Liver (tissue), 9 donors: ENCODE data around the gene HPDL. TPM values are rescaled to one million over a fixed set of nuclear protein-coding genes. Genes with fewer than 3 reads are reported as not detected.

Experiments used
- DNase-seq: peaks from one replicate; pipeline ENCODE4 v3.0.0-alpha.2; 2017; ENCODE audit warnings: low spot score
- H3K27ac ChIP-seq, 2 donors: one replicate each; pipeline ENCODE4 v1.7.0; 2013; ENCODE audit warnings: inconsistent platforms in 2 of 2, low read length in 2 of 2, control low read depth in 1 of 2, low read depth in 1 of 2, mild to moderate bottlenecking in 1 of 2
- H3K27me3 ChIP-seq, 4 donors: one replicate each; pipeline versions ENCODE4 v1.6.1 to v1.7.0; 2013; ENCODE audit warnings: low read length in 3 of 4, inconsistent platforms in 1 of 4, mild to moderate bottlenecking in 1 of 4, moderate library complexity in 1 of 4; ENCODE audit not compliant: control insufficient read depth in 4 of 4, insufficient read depth in 4 of 4
- H3K36me3 ChIP-seq, 4 donors: one replicate each; pipeline versions ENCODE4 v1.6.1 to v1.7.0; 2013; ENCODE audit warnings: low read length in 3 of 4, mild to moderate bottlenecking in 3 of 4, low read depth in 1 of 4, moderate library complexity in 1 of 4; ENCODE audit not compliant: control insufficient read depth in 4 of 4, insufficient read depth in 3 of 4
- H3K4me1 ChIP-seq, 4 donors: one replicate each; pipeline versions ENCODE4 v1.6.1 to v1.7.0; 2013; ENCODE audit warnings: low read length in 3 of 4, mild to moderate bottlenecking in 3 of 4, moderate library complexity in 1 of 4; ENCODE audit not compliant: control insufficient read depth in 4 of 4, insufficient read depth in 4 of 4
- H3K4me3 ChIP-seq, 3 donors: one replicate each; pipeline versions ENCODE4 v1.6.1 to v1.7.0; 2013; ENCODE audit warnings: low read length in 3 of 3, control low read depth in 1 of 3, low read depth in 1 of 3, mild to moderate bottlenecking in 1 of 3
- H3K9ac ChIP-seq, 2 donors: one replicate each; pipeline ENCODE4 v1.7.0; 2013; ENCODE audit warnings: low read length in 2 of 2, mild to moderate bottlenecking in 2 of 2, moderate library complexity in 2 of 2, control low read depth in 1 of 2, low read depth in 1 of 2
- H3K9me3 ChIP-seq, 4 donors: one replicate each; pipeline versions ENCODE4 v1.6.1 to v1.7.0; 2013; ENCODE audit warnings: low read length in 3 of 4; ENCODE audit not compliant: control insufficient read depth in 4 of 4
- EGR1 ChIP-seq, 2 donors: IDR thresholded peaks; 2 replicates each; pipeline ENCODE4 v1.6.1; 2016 to 2018; ENCODE audit warnings: antibody characterized with exemption in 2 of 2, low read depth in 2 of 2
- FOXA1 ChIP-seq: IDR thresholded peaks from 2 replicates; pipeline ENCODE4 v1.6.1; 2016; ENCODE audit warnings: antibody characterized with exemption
- FOXA2 ChIP-seq: IDR thresholded peaks from 2 replicates; pipeline ENCODE4 v1.6.1; 2016; ENCODE audit warnings: antibody characterized with exemption
- GABPA ChIP-seq, 2 donors: IDR thresholded peaks in 1 of 2; conservative IDR thresholded peaks in 1 of 2; 2 replicates each; pipeline ENCODE4 v1.6.1; 2016; ENCODE audit warnings: antibody characterized with exemption in 2 of 2, mild to moderate bottlenecking in 1 of 2, moderate library complexity in 1 of 2
- HNF4A ChIP-seq, 2 donors: conservative IDR thresholded peaks; 2 replicates each; pipeline ENCODE4 v1.6.1; 2016; ENCODE audit warnings: antibody characterized with exemption in 2 of 2, mild to moderate bottlenecking in 2 of 2
- JUND ChIP-seq, 2 donors: IDR thresholded peaks; 2 replicates each; pipeline ENCODE4 v1.6.1; 2016; ENCODE audit warnings: antibody characterized with exemption in 2 of 2
- NR2F2 ChIP-seq: IDR thresholded peaks from 2 replicates; pipeline ENCODE4 v1.6.1; 2016; ENCODE audit warnings: antibody characterized with exemption
- RAD21 ChIP-seq, 2 donors: IDR thresholded peaks; 2 replicates each; pipeline ENCODE4 v1.6.1; 2016; ENCODE audit warnings: antibody characterized with exemption in 2 of 2, mild to moderate bottlenecking in 2 of 2
- WGBS: extraction: QIAGEN DNeasy Blood & Tissue Kit; methylation state at CpG from one replicate; pipeline ENCODE4 v1.1.7; 2013; 5-methylcytosine and 5-hydroxymethylcytosine counted together
- polyA plus RNA-seq, 2 donors: library from polyadenylated mRNA; stranded (reverse) in 1 of 2; unstranded in 1 of 2; fragments of 200-250 nt in 1 of 2; fragments of >200 nt in 1 of 2; fragmentation: Nextera tagmentation in 1 of 2; extraction: Ambion mirVana in 1 of 2; gene quantifications; one replicate each; pipeline versions ENCODE4 v1.2.1 to v1.2.3, GENCODE V29; 2013 to 2015
- total RNA-seq, 2 donors: library from RNA; depleted of rRNA; stranded (reverse); fragments of >200 nt; gene quantifications; one replicate each; pipeline ENCODE4 v1.2.3, GENCODE V29; 2014
- TF ChIP-seq, protein P1 (sequence below): fragments of 150-350 bp; IDR thresholded peaks from 2 replicates; pipeline ENCODE4 v1.5.1; 2017; ENCODE audit warnings: improper control_type of control experiment, low read depth, low read length; ENCODE audit not compliant: missing input control
- TF ChIP-seq, protein P2 (sequence below): IDR thresholded peaks from 2 replicates; pipeline ENCODE4 v1.6.1; 2016; ENCODE audit warnings: antibody characterized with exemption
- TF ChIP-seq, protein P3 (sequence below): IDR thresholded peaks from 2 replicates; pipeline ENCODE4 v1.6.1; 2016; ENCODE audit warnings: antibody characterized with exemption
- TF ChIP-seq, protein P4 (sequence below): IDR thresholded peaks from 2 replicates; pipeline ENCODE4 v1.6.1; 2016; ENCODE audit warnings: antibody characterized with exemption, mild to moderate bottlenecking
- donor health status: healthy.
- donor health status: healthy.
- donor health status: healthy.
- donor health status: healthy.
- donor health status: healthy.

Gene HPDL
- total and polyA plus RNA-seq, 4 donors = 0.09 to 5.2 (median 0.15) TPM; not detected in 1

DNA sequence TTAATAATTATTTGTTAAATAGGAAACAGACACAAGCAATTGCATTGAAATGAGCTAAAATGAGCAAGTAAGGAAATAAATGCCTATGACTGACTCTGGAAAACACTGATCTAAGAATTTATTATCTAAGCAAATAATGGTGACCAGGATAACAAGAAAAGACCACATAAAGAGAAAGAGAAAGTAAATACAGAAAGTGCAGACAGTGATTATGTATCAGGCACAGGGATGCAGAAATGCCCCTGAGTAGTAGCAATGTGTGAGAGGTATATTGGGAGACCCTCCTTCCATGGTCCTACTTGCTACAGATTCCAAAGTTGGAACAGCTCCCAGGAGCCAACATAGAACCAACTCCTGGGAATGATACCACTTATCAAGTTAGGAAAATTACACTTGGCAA lies 46.9 kb downstream of the HPDL start (continued):
- TF ChIP-seq, protein P1, sequence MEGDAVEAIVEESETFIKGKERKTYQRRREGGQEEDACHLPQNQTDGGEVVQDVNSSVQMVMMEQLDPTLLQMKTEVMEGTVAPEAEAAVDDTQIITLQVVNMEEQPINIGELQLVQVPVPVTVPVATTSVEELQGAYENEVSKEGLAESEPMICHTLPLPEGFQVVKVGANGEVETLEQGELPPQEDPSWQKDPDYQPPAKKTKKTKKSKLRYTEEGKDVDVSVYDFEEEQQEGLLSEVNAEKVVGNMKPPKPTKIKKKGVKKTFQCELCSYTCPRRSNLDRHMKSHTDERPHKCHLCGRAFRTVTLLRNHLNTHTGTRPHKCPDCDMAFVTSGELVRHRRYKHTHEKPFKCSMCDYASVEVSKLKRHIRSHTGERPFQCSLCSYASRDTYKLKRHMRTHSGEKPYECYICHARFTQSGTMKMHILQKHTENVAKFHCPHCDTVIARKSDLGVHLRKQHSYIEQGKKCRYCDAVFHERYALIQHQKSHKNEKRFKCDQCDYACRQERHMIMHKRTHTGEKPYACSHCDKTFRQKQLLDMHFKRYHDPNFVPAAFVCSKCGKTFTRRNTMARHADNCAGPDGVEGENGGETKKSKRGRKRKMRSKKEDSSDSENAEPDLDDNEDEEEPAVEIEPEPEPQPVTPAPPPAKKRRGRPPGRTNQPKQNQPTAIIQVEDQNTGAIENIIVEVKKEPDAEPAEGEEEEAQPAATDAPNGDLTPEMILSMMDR = no peak

DNA sequence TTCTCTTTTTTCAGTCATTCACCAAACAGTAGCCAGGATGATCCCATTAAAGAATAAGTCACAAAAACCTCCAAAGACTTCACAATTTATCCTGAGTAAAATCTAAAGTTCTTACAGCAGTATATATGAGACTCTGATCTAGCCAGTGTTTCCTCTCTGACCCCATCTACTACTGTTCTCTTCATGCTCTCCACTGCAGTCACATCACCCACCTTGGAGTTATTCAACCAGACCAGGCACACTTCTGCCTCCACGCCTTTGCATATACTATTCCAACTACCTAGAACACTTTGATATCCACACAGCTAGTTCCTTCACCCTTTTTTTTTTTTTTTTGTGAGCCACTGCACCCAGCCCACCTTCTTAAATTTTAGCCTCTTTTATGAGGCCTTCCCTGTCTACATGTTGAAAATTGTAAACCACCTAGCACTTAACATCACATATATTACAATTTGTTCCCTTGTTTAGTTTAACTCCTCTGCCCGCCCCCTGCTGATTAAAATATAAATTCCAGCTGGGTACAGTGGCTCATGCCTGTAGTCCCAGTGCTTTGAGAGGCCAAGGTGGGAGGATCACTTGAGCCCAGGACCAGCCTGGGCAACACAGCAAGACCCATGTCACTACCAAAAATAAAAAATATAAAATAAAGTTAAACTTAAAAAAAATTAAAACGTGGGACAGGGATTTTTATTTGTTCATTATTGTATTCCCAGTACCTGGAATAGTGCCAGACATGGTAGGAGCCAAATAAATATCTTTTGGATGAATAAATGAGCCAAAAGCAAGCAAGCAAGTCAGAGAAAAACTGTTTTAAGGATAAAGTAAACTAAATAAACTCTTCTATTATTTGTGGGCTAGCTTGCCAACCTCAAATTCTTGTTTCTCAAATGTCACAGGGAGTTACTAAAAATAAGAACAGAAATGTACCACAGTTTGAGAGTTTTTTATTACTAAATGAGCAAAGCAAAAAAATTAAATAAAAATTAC lies 48.7 kb downstream of the HPDL start:
- no peak overlapping the region for H3K4me3 ChIP-seq
- TF ChIP-seq, protein P2, sequence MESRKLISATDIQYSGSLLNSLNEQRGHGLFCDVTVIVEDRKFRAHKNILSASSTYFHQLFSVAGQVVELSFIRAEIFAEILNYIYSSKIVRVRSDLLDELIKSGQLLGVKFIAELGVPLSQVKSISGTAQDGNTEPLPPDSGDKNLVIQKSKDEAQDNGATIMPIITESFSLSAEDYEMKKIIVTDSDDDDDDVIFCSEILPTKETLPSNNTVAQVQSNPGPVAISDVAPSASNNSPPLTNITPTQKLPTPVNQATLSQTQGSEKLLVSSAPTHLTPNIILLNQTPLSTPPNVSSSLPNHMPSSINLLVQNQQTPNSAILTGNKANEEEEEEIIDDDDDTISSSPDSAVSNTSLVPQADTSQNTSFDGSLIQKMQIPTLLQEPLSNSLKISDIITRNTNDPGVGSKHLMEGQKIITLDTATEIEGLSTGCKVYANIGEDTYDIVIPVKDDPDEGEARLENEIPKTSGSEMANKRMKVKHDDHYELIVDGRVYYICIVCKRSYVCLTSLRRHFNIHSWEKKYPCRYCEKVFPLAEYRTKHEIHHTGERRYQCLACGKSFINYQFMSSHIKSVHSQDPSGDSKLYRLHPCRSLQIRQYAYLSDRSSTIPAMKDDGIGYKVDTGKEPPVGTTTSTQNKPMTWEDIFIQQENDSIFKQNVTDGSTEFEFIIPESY = no peak
- no peak for TF ChIP-seq RAD21 (IDR thresholded peaks at IDR 0.05)
- TF ChIP-seq, protein P1 = no peak
- no peak for TF ChIP-seq FOXA1
- TF ChIP-seq FOXA2 = no peak
- H3K9ac ChIP-seq = no peak overlapping the region
- no peaks in the 10 kb centered on the region for H3K27me3 ChIP-seq
- H3K36me3 ChIP-seq = no peaks in the 10 kb centered on the region
- no peak overlapping the region for H3K27ac ChIP-seq
- H3K4me1 ChIP-seq = no peaks in the 10 kb centered on the region
- 64% methylated on average over 3 of the region's 3 CpGs for WGBS
- no peaks in the 10 kb centered on the region for H3K9me3 ChIP-seq
- no peak for DNase-seq

DNA sequence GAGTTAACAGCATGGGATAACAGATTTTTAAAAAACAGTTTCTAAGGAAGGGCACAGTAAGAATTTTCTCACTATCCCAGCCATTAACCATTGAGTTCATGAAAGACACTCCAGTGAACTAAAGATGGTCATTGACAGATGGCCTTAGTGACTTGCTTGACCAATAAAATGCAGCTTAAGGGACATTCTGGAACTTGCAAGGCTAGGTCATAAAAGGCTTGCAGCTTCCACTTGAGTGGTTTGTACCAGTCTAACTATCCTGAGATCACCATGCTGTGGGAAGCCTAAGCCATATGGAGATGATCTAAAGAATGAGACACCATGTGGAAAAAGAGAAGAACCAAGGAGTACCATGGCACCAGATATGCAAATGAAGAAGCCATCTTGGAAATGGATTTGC lies 51.5 kb downstream of the HPDL start:
- Histone ChIP-seq H3K36me3 (no peaks in the 10 kb centered on the region), H3K27me3 (no peaks in the 10 kb centered on the region), H3K4me1 (peaks cover 0 to 2% (median under 1%) of the 10 kb centered on the region in 4 donors), H3K27ac (no peak overlapping the region), H3K9me3 (no peaks in the 10 kb centered on the region), H3K4me3 (no peak overlapping the region), H3K9ac (no peak overlapping the region)
- DNase-seq = no peak
- TF ChIP-seq JUND (IDR thresholded peaks at IDR 0.05) = no peak
- no peak for TF ChIP-seq EGR1 (IDR thresholded peaks at IDR 0.05; ENCODE audit: low read depth in 2 of 2)
- TF ChIP-seq, protein P3, sequence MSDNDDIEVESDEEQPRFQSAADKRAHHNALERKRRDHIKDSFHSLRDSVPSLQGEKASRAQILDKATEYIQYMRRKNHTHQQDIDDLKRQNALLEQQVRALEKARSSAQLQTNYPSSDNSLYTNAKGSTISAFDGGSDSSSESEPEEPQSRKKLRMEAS = no peak
- no peak for TF ChIP-seq GABPA (IDR thresholded peaks at IDR 0.05 in 1 of 2, conservative IDR thresholded peaks at IDR 0.05 in 1 of 2)
- no peak for TF ChIP-seq HNF4A (conservative IDR thresholded peaks at IDR 0.05)
- TF ChIP-seq NR2F2 = no peak
- TF ChIP-seq, protein P4, sequence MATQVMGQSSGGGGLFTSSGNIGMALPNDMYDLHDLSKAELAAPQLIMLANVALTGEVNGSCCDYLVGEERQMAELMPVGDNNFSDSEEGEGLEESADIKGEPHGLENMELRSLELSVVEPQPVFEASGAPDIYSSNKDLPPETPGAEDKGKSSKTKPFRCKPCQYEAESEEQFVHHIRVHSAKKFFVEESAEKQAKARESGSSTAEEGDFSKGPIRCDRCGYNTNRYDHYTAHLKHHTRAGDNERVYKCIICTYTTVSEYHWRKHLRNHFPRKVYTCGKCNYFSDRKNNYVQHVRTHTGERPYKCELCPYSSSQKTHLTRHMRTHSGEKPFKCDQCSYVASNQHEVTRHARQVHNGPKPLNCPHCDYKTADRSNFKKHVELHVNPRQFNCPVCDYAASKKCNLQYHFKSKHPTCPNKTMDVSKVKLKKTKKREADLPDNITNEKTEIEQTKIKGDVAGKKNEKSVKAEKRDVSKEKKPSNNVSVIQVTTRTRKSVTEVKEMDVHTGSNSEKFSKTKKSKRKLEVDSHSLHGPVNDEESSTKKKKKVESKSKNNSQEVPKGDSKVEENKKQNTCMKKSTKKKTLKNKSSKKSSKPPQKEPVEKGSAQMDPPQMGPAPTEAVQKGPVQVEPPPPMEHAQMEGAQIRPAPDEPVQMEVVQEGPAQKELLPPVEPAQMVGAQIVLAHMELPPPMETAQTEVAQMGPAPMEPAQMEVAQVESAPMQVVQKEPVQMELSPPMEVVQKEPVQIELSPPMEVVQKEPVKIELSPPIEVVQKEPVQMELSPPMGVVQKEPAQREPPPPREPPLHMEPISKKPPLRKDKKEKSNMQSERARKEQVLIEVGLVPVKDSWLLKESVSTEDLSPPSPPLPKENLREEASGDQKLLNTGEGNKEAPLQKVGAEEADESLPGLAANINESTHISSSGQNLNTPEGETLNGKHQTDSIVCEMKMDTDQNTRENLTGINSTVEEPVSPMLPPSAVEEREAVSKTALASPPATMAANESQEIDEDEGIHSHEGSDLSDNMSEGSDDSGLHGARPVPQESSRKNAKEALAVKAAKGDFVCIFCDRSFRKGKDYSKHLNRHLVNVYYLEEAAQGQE = no peak
